ENCODE data around the gene TSPAN15. TPM values are rescaled to one million over a fixed set of nuclear protein-coding genes. Genes with fewer than 3 reads are reported as not detected.

Gene TSPAN15
- total and polyA plus RNA-seq, 2 experiments from 2014 or later = 6.6 to 10.1 TPM

DNA sequence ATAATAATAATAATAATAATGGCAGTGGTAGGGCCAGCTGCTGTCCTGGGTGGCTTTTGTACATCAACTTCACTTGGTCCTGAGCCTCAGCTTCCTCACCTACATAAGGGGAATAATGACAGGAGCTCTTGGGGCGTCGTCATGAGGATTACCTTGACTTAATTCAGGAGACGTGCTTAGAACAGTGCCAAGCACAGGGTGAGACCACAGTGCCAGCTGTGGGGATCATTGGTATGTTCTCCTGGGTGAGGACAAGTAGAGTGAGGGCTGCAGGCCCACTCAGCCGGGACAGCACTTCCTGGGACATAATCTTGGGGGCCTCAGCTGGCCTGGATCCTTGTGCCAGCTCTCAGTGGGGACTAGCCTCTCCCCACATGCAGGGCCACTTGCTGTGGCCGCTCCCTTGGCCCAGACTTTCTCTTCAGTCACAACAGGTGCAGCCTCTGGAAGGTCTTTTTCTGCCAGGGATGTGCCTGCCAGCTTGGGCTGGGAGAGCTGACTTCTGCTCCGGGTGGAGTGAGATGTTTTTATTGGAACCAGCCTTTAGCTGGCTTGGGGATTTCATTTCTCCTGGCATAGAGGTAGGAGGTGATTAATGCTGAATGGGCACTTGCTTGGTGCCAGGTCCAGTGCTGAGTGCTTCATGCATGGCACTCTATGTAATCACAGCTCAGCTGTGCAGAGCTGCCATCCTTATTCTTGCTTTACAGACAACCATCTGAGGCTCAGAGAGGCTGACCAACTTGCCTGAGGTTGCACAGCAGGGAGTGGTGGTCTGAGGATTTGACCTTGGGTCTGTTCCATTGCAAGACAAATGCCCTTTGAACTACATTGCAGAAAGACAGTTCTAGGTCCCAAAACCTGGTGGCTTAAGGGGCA is 45.3 kb downstream of the TSPAN15 start:
- H3K4me3 ChIP-seq = no peak overlapping the region
- H3K4me1 ChIP-seq (ENCODE audit: insufficient read depth) = no peaks in the 10 kb centered on the region
- H3K36me3 Mint-ChIP-seq (ENCODE audit: low read depth) = no peaks in the 10 kb centered on the region; the same call in 2 of the 3 replicates
- no peak overlapping the region for H3K27ac Mint-ChIP-seq
- no peak overlapping the region for H2AFZ ChIP-seq
- no peaks in the 10 kb centered on the region for H3K36me3 ChIP-seq (ENCODE audit: insufficient read depth)
- H3K9me2 ChIP-seq (ENCODE audit: insufficient read depth) = no peaks in the 10 kb centered on the region
- no peak for ATAC-seq
- DNase-seq (ENCODE audit: low spot score) = no peak
- no peaks in the 10 kb centered on the region for H3K27me3 ChIP-seq (ENCODE audit: insufficient read depth)
- H3K9me3 Mint-ChIP-seq = no peaks in the 10 kb centered on the region
- peaks cover 16% of the 10 kb centered on the region for H3K4me1 Mint-ChIP-seq
- H3K4me3 Mint-ChIP-seq = no peak overlapping the region
- TF ChIP-seq, protein P1, sequence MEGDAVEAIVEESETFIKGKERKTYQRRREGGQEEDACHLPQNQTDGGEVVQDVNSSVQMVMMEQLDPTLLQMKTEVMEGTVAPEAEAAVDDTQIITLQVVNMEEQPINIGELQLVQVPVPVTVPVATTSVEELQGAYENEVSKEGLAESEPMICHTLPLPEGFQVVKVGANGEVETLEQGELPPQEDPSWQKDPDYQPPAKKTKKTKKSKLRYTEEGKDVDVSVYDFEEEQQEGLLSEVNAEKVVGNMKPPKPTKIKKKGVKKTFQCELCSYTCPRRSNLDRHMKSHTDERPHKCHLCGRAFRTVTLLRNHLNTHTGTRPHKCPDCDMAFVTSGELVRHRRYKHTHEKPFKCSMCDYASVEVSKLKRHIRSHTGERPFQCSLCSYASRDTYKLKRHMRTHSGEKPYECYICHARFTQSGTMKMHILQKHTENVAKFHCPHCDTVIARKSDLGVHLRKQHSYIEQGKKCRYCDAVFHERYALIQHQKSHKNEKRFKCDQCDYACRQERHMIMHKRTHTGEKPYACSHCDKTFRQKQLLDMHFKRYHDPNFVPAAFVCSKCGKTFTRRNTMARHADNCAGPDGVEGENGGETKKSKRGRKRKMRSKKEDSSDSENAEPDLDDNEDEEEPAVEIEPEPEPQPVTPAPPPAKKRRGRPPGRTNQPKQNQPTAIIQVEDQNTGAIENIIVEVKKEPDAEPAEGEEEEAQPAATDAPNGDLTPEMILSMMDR (conservative IDR thresholded peaks at IDR 0.05; ENCODE audit: low read depth in 2 of 2) = no peak
- TF ChIP-seq JUNB (IDR thresholded peaks at IDR 0.05; ENCODE audit: unreplicated experiment) = no peak
- TF ChIP-seq POLR2AphosphoS5 (IDR thresholded peaks at IDR 0.05; ENCODE audit: low read depth) = no peak
- no peak for TF ChIP-seq ZNF331 (CRISPR knock-in tag; IDR thresholded peaks at IDR 0.05; ENCODE audit: low read depth)
- TF ChIP-seq, protein P2, sequence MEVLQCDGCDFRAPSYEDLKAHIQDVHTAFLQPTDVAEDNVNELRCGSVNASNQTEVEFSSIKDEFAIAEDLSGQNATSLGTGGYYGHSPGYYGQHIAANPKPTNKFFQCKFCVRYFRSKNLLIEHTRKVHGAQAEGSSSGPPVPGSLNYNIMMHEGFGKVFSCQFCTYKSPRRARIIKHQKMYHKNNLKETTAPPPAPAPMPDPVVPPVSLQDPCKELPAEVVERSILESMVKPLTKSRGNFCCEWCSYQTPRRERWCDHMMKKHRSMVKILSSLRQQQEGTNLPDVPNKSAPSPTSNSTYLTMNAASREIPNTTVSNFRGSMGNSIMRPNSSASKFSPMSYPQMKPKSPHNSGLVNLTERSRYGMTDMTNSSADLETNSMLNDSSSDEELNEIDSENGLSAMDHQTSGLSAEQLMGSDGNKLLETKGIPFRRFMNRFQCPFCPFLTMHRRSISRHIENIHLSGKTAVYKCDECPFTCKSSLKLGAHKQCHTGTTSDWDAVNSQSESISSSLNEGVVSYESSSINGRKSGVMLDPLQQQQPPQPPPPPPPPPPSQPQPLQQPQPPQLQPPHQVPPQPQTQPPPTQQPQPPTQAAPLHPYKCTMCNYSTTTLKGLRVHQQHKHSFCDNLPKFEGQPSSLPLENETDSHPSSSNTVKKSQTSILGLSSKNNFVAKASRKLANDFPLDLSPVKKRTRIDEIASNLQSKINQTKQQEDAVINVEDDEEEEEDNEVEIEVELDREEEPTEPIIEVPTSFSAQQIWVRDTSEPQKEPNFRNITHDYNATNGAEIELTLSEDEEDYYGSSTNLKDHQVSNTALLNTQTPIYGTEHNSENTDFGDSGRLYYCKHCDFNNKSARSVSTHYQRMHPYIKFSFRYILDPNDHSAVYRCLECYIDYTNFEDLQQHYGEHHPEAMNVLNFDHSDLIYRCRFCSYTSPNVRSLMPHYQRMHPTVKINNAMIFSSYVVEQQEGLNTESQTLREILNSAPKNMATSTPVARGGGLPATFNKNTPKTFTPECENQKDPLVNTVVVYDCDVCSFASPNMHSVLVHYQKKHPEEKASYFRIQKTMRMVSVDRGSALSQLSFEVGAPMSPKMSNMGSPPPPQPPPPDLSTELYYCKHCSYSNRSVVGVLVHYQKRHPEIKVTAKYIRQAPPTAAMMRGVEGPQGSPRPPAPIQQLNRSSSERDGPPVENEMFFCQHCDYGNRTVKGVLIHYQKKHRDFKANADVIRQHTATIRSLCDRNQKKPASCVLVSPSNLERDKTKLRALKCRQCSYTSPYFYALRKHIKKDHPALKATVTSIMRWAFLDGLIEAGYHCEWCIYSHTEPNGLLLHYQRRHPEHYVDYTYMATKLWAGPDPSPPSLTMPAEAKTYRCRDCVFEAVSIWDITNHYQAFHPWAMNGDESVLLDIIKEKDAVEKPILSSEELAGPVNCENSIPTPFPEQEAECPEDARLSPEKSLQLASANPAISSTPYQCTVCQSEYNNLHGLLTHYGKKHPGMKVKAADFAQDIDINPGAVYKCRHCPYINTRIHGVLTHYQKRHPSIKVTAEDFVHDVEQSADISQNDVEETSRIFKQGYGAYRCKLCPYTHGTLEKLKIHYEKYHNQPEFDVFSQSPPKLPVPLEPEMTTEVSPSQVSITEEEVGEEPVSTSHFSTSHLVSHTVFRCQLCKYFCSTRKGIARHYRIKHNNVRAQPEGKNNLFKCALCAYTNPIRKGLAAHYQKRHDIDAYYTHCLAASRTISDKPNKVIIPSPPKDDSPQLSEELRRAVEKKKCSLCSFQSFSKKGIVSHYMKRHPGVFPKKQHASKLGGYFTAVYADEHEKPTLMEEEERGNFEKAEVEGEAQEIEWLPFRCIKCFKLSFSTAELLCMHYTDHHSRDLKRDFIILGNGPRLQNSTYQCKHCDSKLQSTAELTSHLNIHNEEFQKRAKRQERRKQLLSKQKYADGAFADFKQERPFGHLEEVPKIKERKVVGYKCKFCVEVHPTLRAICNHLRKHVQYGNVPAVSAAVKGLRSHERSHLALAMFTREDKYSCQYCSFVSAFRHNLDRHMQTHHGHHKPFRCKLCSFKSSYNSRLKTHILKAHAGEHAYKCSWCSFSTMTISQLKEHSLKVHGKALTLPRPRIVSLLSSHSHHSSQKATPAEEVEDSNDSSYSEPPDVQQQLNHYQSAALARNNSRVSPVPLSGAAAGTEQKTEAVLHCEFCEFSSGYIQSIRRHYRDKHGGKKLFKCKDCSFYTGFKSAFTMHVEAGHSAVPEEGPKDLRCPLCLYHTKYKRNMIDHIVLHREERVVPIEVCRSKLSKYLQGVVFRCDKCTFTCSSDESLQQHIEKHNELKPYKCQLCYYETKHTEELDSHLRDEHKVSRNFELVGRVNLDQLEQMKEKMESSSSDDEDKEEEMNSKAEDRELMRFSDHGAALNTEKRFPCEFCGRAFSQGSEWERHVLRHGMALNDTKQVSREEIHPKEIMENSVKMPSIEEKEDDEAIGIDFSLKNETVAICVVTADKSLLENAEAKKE (CRISPR knock-in tag; IDR thresholded peaks at IDR 0.05) = no peak
- TF ChIP-seq NANOG (IDR thresholded peaks at IDR 0.05; ENCODE audit: borderline replicate concordance) = no peak
- TF ChIP-seq, protein P3, sequence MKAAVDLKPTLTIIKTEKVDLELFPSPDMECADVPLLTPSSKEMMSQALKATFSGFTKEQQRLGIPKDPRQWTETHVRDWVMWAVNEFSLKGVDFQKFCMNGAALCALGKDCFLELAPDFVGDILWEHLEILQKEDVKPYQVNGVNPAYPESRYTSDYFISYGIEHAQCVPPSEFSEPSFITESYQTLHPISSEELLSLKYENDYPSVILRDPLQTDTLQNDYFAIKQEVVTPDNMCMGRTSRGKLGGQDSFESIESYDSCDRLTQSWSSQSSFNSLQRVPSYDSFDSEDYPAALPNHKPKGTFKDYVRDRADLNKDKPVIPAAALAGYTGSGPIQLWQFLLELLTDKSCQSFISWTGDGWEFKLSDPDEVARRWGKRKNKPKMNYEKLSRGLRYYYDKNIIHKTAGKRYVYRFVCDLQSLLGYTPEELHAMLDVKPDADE (IDR thresholded peaks at IDR 0.05) = no peak
- TF ChIP-seq CREB1 (CRISPR knock-in tag; IDR thresholded peaks at IDR 0.05; ENCODE audit: low read depth) = no peak
- TF ChIP-seq STAT1 (IDR thresholded peaks at IDR 0.05; ENCODE audit: unreplicated experiment) = no peak
- no peak for TF ChIP-seq EZH2 (IDR thresholded peaks at IDR 0.05; ENCODE audit: low read depth, unreplicated experiment)
- TF ChIP-seq, protein P4, sequence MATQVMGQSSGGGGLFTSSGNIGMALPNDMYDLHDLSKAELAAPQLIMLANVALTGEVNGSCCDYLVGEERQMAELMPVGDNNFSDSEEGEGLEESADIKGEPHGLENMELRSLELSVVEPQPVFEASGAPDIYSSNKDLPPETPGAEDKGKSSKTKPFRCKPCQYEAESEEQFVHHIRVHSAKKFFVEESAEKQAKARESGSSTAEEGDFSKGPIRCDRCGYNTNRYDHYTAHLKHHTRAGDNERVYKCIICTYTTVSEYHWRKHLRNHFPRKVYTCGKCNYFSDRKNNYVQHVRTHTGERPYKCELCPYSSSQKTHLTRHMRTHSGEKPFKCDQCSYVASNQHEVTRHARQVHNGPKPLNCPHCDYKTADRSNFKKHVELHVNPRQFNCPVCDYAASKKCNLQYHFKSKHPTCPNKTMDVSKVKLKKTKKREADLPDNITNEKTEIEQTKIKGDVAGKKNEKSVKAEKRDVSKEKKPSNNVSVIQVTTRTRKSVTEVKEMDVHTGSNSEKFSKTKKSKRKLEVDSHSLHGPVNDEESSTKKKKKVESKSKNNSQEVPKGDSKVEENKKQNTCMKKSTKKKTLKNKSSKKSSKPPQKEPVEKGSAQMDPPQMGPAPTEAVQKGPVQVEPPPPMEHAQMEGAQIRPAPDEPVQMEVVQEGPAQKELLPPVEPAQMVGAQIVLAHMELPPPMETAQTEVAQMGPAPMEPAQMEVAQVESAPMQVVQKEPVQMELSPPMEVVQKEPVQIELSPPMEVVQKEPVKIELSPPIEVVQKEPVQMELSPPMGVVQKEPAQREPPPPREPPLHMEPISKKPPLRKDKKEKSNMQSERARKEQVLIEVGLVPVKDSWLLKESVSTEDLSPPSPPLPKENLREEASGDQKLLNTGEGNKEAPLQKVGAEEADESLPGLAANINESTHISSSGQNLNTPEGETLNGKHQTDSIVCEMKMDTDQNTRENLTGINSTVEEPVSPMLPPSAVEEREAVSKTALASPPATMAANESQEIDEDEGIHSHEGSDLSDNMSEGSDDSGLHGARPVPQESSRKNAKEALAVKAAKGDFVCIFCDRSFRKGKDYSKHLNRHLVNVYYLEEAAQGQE (IDR thresholded peaks at IDR 0.05; ENCODE audit: unreplicated experiment) = no peak
- TF ChIP-seq ZNF114 (CRISPR knock-in tag; IDR thresholded peaks at IDR 0.05) = no peak
- no peak for TF ChIP-seq EZH2phosphoT487 (IDR thresholded peaks at IDR 0.05; ENCODE audit: unreplicated experiment)
- H4K20me1 ChIP-seq (replicated peaks; ENCODE audit: insufficient read depth) = no peaks in the 10 kb centered on the region
- no peak overlapping the region for H3K27ac ChIP-seq (ENCODE audit: low read depth)
- no peaks in the 10 kb centered on the region for H3K79me2 ChIP-seq (replicated peaks; ENCODE audit: insufficient read depth)
- peaks cover 3% of the 10 kb centered on the region for H3K27me3 Mint-ChIP-seq (ENCODE audit: insufficient read depth, low read depth, poor library complexity)
- H3K4me2 ChIP-seq = no peak overlapping the region
- no peaks in the 10 kb centered on the region for H3F3A ChIP-seq (replicated peaks; ENCODE audit: low read depth)

Measured in GM23338 (cell line).